ENCODE data around the gene HPSE. TPM values are rescaled to one million over a fixed set of nuclear protein-coding genes. Genes with fewer than 3 reads are reported as not detected.

The HPSE gene
- polyA plus RNA-seq (ENCODE audit: insufficient read length): 0.86 TPM

DNA sequence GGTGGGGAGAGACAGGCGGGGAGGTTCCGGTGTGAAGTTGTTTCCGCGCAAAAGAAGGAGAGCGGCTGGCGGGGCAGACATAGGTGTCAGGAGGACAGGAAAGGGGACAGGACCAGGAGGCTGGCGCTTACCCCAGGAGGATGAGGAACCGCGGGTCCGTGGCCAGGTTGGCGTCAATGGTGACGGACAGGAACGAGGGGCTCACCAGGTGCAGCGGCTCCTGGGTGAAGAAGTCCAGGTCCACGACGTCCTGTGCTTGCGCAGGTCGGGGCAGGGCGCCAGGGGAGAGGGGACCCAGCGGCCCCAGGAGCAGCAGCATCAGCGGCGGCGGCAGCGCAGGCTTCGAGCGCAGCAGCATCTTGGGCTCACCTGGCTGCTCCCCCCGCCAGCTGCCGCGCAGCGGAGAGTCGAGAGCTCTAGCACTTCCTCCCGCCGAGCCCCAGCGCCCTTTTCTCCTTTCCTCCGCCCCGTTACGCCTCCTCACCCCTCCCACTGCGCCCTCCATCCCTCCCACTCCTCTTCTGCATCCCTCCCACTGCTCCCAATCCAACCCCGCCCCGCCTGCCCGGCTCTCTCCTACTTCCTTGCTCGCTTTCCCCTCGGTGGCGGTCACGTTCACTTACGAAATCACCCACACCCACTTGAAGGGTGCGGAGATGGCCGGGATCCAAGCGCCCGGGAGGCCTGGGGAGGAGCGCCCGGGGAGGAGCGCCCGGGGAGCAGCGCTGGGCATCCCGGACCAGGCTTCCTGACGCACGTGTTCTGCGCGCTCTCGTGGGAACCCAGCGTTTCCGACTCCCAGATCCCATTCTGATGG lies at the start of gene HPSE:
HPSE (minus strand) TSS at position 424 of the 817 bp plus-strand sequence; CDS start at position 358, 66 bp downstream.
- DNase-seq: peak; percentile 49

DNA sequence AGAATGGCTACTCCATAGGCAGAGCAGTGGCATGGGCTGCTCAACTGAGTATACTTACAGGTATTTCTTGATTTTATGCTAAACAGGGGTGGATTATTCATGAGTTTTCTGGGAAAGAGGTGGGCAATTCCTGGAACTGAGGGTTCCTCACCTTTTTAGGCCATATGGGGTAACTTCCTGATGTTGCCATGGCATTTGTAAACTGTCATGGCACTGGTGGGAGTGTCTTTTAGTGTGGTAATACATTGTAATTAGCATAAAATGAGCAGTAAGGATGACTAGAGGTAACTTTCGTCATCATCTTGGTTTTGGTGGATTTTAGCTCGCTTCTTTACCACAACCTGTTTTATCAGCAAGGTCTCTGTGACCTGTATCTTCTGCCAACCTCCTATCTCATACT lies 48.2 kb upstream of the HPSE start:
- no peak for DNase-seq

DNA sequence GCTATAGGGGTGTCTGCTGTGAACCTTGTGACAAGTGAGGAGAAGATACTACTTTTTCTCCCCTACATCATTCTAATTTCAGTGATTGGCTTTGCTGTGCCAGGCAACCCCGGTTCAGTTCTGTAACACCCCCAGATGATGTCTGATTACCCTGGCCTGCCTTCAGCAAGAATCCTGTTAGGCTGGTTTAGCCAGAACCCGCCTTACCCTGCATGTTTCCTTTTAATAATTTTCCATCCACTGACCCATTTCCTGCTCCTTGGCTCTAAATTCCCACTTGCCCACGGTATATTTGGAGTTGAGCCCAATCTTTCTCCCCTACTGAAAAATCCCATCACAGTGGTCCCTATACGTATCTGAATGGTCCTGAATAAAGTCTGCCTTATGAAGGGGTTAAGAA lies 46.5 kb upstream of the HPSE start:
- DNase-seq: no peak

DNA sequence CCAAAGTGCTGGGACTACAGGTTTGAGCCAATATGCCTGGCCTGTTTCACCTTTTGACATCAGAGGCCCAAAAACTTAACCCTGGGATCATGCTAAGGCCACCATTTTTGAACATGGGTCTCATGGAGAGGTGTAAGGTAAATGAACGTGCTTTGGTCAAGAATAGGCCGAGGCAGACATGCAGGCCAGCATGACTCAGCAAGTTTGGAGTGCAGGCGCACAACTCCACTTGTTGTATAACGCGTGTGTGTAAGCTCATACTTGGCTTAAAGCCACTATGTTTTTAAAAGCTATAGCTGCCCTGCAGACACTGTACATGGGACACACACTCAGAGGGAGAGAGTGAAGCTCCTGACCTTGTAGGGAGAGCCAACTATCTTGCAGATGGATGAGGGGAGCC lies 43.8 kb upstream of the HPSE start:
- DNase-seq: no peak

DNA sequence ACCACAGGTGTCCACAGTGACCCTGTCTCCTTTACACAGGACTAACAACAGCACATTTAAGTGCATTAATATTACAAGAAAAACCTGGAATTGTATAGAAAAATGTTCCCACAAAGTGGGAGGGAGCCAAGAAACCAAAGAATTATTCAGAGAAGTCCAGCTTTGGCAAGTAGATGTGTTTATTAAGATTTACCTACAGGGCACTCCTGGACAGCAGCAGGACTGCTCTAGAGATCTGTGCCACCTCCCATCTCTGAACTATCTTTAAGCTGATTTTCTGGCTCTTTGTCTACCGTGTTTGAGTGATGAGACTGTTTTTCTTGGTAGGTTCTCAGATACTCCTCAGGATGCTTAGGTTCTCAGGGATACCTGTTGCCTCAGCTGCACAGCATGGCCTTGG lies 38.3 kb upstream of the HPSE start:
- DNase-seq: no peak

DNA sequence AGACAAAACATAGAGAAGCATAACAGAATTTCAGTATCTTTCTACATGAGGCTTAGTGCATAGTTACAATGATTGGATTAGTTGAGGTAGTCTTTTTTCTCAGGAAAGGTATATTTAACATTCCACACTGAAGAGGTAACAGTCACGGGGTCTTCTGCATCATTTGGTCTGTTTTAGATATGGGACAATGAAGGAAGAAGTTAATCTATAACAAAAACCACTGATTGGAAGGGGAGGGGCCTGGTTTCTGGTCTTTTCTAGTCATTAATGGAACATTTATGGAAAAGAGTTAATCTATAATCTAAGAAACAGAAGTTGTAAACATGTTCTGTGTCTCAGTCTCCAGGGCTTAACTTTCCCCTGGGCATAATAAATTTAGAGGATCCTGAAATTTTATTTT lies 37.3 kb upstream of the HPSE start:
- no peak for DNase-seq

DNA sequence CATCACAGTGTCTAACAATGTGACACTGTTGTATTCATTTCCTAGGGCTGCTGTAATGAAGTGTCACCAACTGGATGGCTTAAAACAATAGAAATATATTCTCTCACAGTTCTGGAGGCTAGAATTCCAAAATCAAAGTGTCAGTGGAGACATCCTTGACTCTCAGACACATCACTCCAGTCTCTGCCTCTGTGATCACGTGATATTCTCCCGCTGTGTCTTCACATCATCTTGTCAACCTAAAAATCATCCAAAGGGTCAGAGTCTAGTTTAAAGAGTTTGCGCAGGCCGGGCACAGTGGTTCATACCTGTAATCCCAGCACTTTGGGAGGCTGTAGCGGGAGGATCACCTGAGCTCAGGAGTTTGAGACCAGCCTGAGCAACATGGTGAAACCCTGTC lies 36.6 kb upstream of the HPSE start:
- DNase-seq: no peak

DNA sequence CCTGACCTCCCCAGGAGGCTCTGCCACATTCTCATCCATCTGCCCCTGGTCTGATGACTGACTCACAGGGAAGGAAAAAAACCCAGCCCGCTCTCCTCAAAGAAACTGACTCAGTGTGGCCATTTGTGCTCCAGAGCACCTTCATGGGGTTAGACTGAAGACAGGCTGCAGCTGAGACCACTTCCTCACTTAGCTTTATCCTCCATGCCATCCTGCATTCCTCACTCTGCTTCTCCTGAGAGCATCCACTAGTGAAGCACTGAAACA lies 35.9 kb upstream of the HPSE start:
- no peak for DNase-seq

DNA sequence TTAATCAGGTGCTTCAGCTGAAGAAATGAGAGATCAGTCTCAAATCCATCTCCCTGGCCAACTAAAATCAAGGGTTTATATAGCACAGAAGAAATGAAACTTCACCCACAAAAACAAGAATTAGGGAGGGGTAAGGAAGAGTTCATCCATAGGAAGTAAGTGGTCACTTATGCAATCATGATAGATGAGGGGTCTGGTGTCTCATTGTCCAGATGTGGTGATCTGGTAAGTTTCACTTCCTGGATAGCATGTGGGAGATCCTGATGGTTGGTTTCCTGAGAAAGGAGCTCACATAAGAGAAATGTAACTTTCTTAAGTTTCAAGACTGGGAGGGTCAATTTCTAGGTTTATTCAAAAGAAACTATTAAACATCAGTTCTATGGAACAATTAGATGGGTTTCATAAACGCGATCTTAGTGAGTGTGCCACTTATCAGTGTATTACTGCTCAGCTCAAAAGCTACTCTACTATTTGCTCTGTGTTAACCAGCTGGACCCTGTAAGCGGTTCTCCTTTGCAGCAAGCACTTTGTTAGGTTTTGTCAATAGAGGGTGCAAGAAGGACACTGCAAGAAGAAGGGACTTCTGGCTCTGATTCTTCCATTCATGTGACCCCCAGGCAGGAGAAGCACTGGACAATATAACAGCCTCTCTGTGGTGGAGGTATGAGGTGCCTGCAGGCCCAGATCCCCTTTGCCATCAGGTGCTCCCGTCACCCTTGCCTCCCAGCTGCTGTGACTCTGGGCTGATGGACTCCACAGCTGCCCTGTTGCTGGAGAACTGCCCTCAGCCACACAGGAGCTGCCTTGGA lies 35.4 kb upstream of the HPSE start:
- no peak for DNase-seq

DNA sequence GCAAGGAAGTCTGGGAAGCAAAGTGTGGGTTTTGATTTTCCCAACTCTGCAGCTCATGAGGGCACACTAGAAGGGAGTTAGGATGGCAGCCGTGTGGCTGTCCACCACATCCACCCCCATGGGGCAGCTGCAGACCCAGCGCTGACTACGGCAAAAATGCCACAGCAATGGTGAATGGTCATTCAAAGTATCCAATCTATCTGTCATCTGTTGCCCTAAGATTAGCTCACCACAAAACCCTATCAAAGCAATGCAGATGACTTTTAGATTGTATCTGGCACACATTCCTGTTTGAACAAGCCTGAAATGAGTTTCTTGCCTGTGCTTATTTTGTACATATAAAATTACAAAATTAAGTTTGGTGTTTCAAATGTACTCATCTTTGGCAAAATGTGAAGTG lies 29.7 kb upstream of the HPSE start:
- no peak for DNase-seq

DNA sequence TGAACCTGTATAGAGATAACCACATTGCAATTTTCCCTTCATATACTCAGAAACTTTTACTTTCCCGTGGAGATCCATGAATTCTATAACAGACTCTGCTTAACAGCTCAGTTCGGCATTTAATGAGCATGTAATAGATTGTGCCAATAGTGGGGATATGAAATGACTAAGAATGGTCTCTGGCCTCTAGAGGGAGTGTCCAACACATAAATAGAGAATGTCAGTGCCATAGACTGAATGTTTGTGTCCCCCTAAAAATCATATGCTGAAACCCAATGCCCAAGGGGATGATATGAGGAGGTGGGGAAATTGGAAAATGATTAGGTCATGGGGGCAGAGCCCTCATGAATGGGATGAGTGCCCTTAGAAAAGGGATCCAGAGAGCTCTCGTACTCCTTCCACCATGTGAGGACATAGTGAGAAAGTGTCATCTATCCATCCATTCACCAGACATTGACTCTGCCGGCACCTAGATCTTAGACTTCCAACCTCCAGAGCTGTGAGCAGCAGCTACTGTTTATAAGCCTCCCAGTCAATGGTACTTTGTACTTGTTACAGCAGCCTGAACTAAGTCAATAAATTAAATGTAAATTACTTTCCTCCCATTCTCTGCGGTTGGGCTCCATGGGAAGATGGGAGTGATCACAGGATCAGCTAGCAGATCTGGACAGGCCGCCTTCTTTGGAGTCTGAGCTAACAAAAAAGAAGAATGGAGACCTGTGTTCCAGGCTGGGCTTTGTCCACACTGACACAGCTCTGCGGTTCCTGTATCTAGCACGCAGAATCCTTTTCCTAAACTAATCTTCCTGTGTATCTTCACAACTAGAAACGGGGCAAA lies 28.1 kb upstream of the HPSE start:
- no peak for DNase-seq

DNA sequence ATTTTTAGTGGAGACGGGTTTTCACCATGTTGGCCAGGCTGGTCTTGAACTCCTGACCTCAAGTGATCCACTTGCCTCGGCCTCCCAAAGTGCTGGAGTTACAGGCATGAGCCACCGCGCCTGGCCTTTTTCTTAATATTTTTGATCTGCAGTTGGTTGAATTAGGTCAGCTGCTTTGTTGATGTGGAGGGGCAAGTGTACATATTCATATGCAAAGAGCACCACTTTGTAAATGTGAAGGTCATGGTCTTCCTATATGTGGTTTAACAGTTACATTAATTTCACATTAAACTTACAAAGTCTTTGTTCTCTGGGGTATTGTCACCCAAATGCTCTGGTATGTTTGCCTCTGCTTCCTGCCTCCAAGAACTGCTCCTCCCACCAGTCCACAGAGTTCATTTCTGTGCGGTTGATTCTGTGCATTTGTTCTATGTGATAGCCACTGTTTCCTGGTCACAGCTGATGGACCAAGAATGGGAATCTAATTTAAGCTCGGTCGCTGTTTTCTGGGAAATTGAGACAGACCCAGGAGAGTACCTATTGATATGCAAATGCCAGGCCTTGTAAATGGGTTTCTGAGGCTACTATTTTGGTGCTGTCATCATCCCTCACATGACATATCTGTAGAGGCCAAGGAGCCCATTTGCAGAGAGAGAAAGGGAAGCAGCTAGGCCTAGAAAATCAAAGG lies 26.9 kb upstream of the HPSE start:
- DNase-seq: no peak

DNA sequence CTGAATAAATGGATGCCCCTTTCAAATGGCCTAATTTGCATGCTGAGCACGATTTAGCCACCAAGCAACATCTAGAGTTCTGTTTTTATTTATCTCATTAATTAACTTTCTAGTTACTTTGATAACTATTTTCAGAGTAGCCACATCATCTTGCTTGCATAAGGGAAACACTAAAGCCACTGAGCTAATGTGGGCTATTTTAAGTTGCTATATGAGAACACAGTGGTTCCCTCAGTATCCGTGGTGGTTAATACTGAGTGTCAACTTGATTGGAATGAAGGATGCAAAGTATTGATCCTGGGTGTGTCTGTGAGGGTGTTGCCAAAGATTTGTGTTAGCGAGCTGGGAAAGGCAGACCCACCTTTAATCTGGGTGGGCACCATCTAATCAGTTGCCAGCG lies 25.4 kb upstream of the HPSE start:
- DNase-seq: no peak

DNA sequence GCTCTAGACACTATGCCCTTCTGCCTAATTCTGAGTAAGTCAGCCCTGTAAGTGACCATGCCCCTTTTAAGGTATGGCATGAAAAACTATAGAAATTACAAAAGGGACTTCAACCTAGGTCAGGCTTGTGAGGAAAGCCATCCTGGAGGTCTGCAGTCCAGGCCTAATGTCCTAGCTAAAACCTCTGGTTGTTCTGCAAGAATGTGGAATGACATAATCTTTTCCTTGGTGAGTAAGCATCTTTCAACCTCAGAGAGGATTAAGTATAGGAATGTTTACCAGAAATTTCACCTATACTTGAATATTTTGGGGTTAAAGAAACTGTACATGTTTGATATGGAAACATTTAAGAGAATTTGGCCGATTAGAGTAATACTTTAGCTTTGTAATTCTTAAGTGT lies 23.8 kb upstream of the HPSE start:
- DNase-seq: no peak

DNA sequence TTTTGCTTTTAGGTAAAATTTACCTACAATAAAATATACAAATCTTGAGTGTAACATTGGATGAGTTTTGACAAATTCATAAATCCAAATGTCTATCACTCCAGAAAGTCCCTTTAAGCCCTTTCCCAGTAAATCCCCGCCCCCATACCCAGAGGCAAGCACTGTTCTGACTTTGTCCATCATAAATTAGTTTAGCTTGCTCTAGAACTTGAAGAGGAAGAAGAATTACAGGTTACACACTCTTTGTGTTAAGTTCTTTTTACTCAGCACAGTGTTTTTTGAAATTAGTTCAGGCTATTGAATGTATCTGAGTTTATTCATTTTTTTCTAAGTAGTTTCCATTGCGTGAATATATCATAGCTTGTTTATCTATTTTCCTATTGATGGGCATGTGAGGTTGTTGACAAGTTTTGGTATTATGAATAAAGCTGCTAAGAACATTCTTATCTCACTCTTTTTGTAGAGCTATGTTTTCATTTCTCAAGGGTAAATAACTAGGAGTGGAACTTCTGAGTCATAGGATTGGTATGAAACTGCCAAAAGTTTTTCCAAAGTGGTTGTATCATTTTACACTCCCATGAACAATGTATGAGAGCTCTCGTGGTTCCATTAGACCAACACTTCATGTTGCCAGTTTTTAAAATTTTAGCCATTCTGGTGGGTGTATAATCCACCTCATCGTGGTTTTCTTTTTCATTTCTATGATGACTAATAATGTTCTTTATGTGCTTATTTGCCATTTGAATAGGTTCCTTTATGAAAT lies 22.4 kb upstream of the HPSE start:
- DNase-seq: no peak

DNA sequence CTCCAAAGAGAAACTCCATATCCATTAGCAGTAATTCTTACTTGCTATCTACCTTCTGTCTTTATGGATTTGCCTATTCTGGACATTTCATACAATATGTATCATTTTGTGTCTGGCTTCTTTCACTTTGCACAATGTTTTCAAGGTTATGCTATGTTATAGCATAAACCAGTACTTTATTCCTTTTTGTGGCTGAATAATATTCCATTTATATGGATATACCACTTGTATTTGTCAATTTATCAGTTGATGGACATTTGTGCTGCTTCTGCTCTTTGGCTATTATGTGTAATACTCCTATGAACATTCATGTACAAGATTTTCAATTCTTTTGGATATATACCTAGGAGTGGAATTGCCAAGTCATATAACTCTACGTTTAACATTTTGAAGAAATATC lies 18.9 kb upstream of the HPSE start:
- DNase-seq: no peak

DNA sequence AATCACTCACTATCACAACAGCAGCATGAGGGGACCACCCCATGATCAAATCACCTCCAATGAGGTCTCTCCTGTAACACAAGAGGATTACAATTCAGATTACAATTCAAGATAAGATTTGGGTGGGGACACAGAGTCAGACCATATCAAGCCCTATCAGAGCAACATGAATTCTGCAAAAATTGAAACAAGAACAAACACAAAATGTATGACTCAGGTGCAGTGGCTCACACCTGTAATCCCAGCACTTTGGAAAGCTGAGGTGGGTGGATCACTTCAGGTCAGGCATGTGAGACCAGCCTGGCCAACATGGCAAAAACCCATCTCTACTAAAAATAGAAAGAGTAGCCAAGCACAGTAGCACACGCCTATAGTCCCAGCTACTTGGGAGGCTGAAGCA lies 13.4 kb upstream of the HPSE start:
- no peak for DNase-seq

DNA sequence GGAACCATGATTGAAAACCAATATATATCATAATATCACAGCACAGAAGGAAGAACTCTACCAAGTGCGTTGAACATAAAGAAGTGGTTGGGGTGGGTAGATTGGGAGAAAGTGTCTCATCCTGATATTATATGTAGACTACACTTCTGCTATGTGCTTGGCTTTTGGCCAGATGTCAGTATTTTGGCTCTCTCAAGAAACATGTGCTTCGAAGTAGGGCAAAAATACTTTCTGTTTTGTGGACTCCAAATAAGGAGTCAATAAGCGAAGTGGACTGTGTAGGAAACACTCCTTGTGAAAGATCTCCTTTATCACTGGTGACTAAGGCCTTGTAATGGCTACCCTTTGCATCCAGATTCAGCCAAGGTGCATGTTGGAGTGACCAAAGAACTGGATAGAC lies 7.8 kb upstream of the HPSE start:
- DNase-seq: no peak

DNA sequence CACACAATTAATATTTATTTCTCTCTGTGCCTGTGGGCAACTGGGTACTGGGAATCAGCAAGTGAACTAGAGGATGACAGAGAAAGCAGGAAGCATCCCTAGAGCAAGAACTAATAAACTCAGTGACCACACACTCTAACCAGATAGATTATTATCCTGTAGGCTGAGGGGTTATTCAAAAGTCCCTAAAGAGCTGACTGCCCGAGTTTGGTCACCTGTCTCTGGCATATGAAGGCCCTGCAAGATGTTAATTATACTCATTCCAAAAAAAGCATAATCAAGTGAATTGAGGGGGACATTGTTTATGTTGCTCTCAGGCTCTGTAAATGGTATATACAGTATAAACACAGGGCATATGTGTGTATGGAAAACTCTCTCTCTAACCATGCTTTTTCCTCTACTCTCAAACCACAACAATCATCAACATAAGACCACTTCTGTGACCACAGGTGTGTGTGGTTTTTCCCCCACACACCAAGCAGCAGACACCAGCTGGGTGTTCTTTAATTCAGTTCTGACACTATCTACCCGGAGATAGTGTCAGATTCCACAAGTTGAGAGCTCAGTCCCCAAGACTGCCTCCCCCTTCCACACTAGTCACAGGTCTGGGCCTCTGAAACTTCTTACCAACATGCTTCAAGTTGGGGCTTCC lies 6.2 kb upstream of the HPSE start:
- no peak for DNase-seq

DNA sequence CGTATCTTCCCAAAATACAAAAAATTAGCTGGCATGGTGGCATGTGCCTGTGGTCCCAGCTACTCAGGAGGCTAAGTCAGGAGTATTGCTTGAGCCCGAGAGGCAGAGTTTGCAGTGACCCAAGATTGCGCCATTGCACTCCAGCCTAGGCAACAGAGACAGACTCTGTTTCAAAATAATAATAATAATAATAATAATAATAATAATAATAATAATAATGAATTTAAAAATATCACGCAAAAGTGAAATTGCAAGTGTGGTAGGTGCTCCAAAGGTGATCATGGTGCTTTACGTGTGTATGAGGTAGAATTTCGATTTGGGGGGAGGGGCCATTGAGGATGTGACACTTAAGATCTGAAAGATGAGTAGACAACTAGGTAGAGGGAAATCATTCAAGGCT lies 4.9 kb upstream of the HPSE start:
- DNase-seq: no peak

DNA sequence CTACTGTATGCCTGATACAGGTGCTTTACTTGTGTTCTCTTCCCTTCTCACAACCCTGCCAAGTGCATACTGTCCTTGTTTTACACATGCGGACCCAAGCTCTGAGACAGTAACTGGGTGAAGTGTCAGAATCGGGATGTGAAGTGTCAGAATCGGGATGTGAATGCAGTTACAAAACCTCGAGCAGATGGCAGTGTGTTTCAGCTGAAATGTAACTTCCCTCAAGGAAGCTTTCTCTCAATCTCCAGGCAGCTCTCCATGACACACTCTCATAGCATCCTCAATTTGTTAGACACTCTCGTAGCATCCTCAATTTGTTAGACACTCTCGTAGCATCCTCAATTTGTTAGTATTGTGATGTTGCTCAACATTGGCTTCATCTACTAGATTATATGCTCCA lies 1.1 kb upstream of the HPSE start:
- no peak for DNase-seq

DNA sequence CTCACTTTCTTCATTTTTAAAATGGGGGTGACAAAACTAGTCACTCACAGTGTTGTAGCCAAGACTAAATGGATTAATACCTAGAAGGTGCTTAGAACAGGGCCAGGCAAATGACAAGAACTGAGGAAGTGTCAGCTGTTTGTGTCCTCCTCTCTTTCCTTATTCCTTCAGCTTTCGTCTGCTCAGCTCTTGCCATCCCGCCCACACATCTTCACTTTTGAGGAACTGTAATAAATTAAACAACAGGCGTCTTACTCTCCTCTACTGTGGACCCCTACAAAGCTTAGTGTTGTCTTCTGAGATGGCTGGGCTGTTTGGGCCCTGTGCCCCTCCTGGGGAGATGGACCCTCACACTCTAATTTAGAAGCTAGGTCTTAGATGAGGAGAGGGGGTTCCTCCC lies 2.7 kb downstream of the HPSE start:
- no peak for DNase-seq
